Right lobe of liver (tissue), 6 donors: ENCODE results near the gene MDFI. TPM values are rescaled to one million over a fixed set of nuclear protein-coding genes. Genes with fewer than 3 reads are reported as not detected.

ENCODE experiments used
- ATAC-seq, 4 donors: fragments of 200-7000 bp; cut with Tn5 transposase; one replicate each; pipeline ENCODE4 v1.9.1; 2020; ENCODE audit warnings: mild to moderate bottlenecking in 4 of 4, moderate library complexity in 4 of 4
- DNase-seq, 3 donors: peaks; one replicate each; pipeline ENCODE4 v3.0.0-alpha.2; 2020
- H3K27ac ChIP-seq, 3 donors: fragments of 200-600 bp; one replicate each; pipeline ENCODE4 v1.8.0; 2022
- H3K27me3 ChIP-seq, 2 donors: fragments of 200-600 bp; one replicate each; pipeline ENCODE4 v1.8.0; 2022
- H3K36me3 ChIP-seq, 4 donors: fragments of 200-600 bp; sonication (generic) in 1 of 4; one replicate each; pipeline versions ENCODE4 v1.5.1 to v1.8.0; 2017 to 2022; ENCODE audit warnings: control low read depth in 1 of 4
- H3K4me1 ChIP-seq, 4 donors: fragments of 200-600 bp; sonication (generic) in 1 of 4; one replicate each; pipeline versions ENCODE4 v1.5.1 to v1.8.0; 2017 to 2022; ENCODE audit warnings: control low read depth in 1 of 4
- H3K4me3 ChIP-seq, 3 donors: fragments of 200-600 bp; one replicate each; pipeline ENCODE4 v1.8.0; 2022
- H3K9me3 ChIP-seq, 4 donors: fragments of 200-600 bp; sonication (generic) in 1 of 4; one replicate each; pipeline versions ENCODE4 v1.5.1 to v1.8.0; 2017 to 2022; ENCODE audit warnings: control low read depth in 1 of 4
- CTCF ChIP-seq, 4 donors: fragments of 200-600 bp in 3 of 4; fragments of 450-650 bp in 1 of 4; IDR thresholded peaks; one replicate each; pipeline versions ENCODE4 v1.5.1 to v1.8.0; 2016 to 2022; ENCODE audit warnings: antibody characterized with exemption in 4 of 4, mild to moderate bottlenecking in 2 of 4
- POLR2A ChIP-seq: fragments of 450-650 bp; IDR thresholded peaks from one replicate; pipeline ENCODE4 v1.6.1; 2017; ENCODE audit warnings: antibody characterized with exemption, mild to moderate bottlenecking
- WGBS: methylation state at CpG from one replicate; pipeline ENCODE4 v1.1.6; 2018; ENCODE audit warnings: low coverage, low lambda C conversion rate; ENCODE audit not compliant: insufficient coverage; ENCODE audit errors: missing lambda C conversion rate; 5-methylcytosine and 5-hydroxymethylcytosine counted together
- intact Hi-C, 2 donors: fragments of 100-400 bp; cut with DNase I; formaldehyde crosslinking; loops; one replicate each; pipeline versions ENCODE4 v1.11.2 to v1.14.1; 2022
- total RNA-seq, 6 experiments: library from RNA; depleted of rRNA in 2 of 6; stranded (reverse); fragments of >200 nt in 2 of 6; fragmentation: NEBNext Ultra II Directional in 3 of 6; extraction: Animal tissue kit (Norgen Biotek cat#: 25700) in 3 of 6; gene quantifications; one replicate each; pipeline versions ENCODE4 v1.1.0 to v1.2.4, GENCODE V29; 2016 to 2023
- donor health status: DM: no; HTN: yes; CAD: no.
- donor health status: DM: no; HTN: no; CAD: no.
- donor health status: DM: no; HTN: no; CAD: no.
- donor health status: DM: no; HTN: yes; CAD: no.
- donor health status: DM: no; HTN: yes; CAD: no.

MDFI gene
- total RNA-seq, 6 experiments from 2014 or later: 0.29 to 2.4 (median 1.1) TPM; not detected in 3

- H3K27ac ChIP-seq: no peak overlapping the region
- 83% methylated on average over 4 of the region's 6 CpGs for WGBS
- no peak overlapping the region for H3K4me3 ChIP-seq
- no peak for TF ChIP-seq CTCF (IDR thresholded peaks at IDR 0.05)
- TF ChIP-seq POLR2A: no peak
- no peaks in the 10 kb centered on the region for H3K36me3 ChIP-seq
- DNase-seq (no peak), ATAC-seq (peak in 1 of 4 donors; percentile 13)
- H3K4me1 ChIP-seq: no peaks in the 10 kb centered on the region
- no peaks in the 10 kb centered on the region for H3K27me3 ChIP-seq
- intact Hi-C loops: no loop called here
- no peaks in the 10 kb centered on the region for H3K9me3 ChIP-seq
Observed at GRCh38 chr6:41694815-41695526, 56.7 kb downstream of the MDFI start.

GRCh38 chr6:41695825-41696224, 57.6 kb downstream of the MDFI start:
- Histone ChIP-seq H3K36me3 (no peaks in the 10 kb centered on the region), H3K27me3 (no peaks in the 10 kb centered on the region), H3K4me1 (no peaks in the 10 kb centered on the region), H3K4me3 (no peak overlapping the region), H3K9me3 (no peaks in the 10 kb centered on the region), H3K27ac (no peak overlapping the region)
- ATAC-seq (no peak), DNase-seq (peak in 1 of 3 donors; percentile 46)
- WGBS: no CpG with 5 or more reads among the region's 6 CpGs
- no peak for TF ChIP-seq POLR2A
- TF ChIP-seq CTCF (IDR thresholded peaks at IDR 0.05): no peak
- intact Hi-C loops: no loop called here

- no peak for DNase-seq
Observed at GRCh38 chr6:41696788-41697187, 58.5 kb downstream of the MDFI start.

GRCh38 chr6:41697861-41698781, 59.9 kb downstream of the MDFI start:
- H3K4me3 ChIP-seq: no peak overlapping the region
- DNase-seq: no peak
- H3K9me3 ChIP-seq: no peaks in the 10 kb centered on the region
- TF ChIP-seq CTCF (IDR thresholded peaks at IDR 0.05) (no peak), POLR2A (no peak)
- H3K27ac ChIP-seq: no peak overlapping the region
- no peaks in the 10 kb centered on the region for H3K36me3 ChIP-seq
- no peak for ATAC-seq
- no peaks in the 10 kb centered on the region for H3K27me3 ChIP-seq
- intact Hi-C loops: no loop called here
- 89% methylated on average over 10 of the region's 15 CpGs for WGBS
- H3K4me1 ChIP-seq: no peaks in the 10 kb centered on the region

More at GRCh38 chr6:41696788-41697187, 58.5 kb downstream of the MDFI start:
- intact Hi-C loops: no loop called here
- 88% methylated on average over 5 of the region's 6 CpGs for WGBS
- H3K9me3 ChIP-seq: no peaks in the 10 kb centered on the region
- no peaks in the 10 kb centered on the region for H3K4me1 ChIP-seq
- no peak for TF ChIP-seq POLR2A
- TF ChIP-seq CTCF (IDR thresholded peaks at IDR 0.05): no peak
- no peak for ATAC-seq
- no peak overlapping the region for H3K4me3 ChIP-seq
- H3K27me3 ChIP-seq: no peaks in the 10 kb centered on the region
- no peak overlapping the region for H3K27ac ChIP-seq
- H3K36me3 ChIP-seq: no peaks in the 10 kb centered on the region
